Osteoblast (primary cell): ENCODE measurements around the gene DENND5A. TPM values are rescaled to one million over a fixed set of nuclear protein-coding genes. Genes with fewer than 3 reads are reported as not detected.
"Not testable (repeated sequence)": the region's sequence is repeated elsewhere in the genome, so short reads cannot be mapped to it uniquely, and the experiment has no call there.

Experiments used
- DNase-seq: peaks from one replicate; pipeline ENCODE4 v3.0.0; 2011; ENCODE audit warnings: low spot score, mixed read lengths; ENCODE audit not compliant: insufficient read length; ENCODE audit errors: missing footprints
- H2AFZ ChIP-seq: 2 replicates; pipeline ENCODE4 v1.6.0; 2011; ENCODE audit warnings: mild to moderate bottlenecking, low read length
- H3K27ac ChIP-seq: 2 replicates; pipeline ENCODE4 v1.5.1; 2011; ENCODE audit warnings: mild to moderate bottlenecking, low read depth, low read length, moderate library complexity
- H3K27me3 ChIP-seq: 2 replicates; pipeline ENCODE4 v1.6.0; 2012; ENCODE audit warnings: mild to moderate bottlenecking, control low read depth, inconsistent platforms, low read length, moderate library complexity; ENCODE audit not compliant: insufficient read depth
- H3K36me3 ChIP-seq: 2 replicates; pipeline ENCODE4 v1.5.1; 2011; ENCODE audit warnings: mild to moderate bottlenecking, low read length, control low read depth, moderate library complexity; ENCODE audit not compliant: insufficient read depth
- H3K4me1 ChIP-seq: 2 replicates; pipeline ENCODE4 v1.5.1; 2011; ENCODE audit warnings: mild to moderate bottlenecking, low read length, control low read depth, moderate library complexity; ENCODE audit not compliant: insufficient read depth
- H3K4me2 ChIP-seq: 2 replicates; pipeline ENCODE4 v1.6.0; 2011; ENCODE audit warnings: mild to moderate bottlenecking, low read length; ENCODE audit not compliant: insufficient read depth
- H3K4me3 ChIP-seq: fragments of 200-600 bp; sonication (generic); 3 replicates; pipeline ENCODE4 v1.5.1; 2012; ENCODE audit warnings: mild to moderate bottlenecking, low read length, inconsistent platforms; ENCODE audit not compliant: insufficient read depth
- H3K79me2 ChIP-seq: 2 replicates; pipeline ENCODE4 v1.6.0; 2012; ENCODE audit warnings: mild to moderate bottlenecking, low read length, control low read depth, inconsistent platforms; ENCODE audit not compliant: insufficient read depth
- H3K9me3 ChIP-seq: 2 replicates; pipeline ENCODE4 v1.5.1; 2011; ENCODE audit warnings: low read depth, low read length, control low read depth
- H4K20me1 ChIP-seq: 2 replicates; pipeline ENCODE4 v1.6.0; 2012; ENCODE audit warnings: mild to moderate bottlenecking, low read length, control low read depth; ENCODE audit not compliant: insufficient read depth
- total RNA-seq: library from RNA; depleted of rRNA; stranded (reverse); fragments of >200 nt; gene quantifications from 2 replicates; pipeline ENCODE4 v1.2.3, GENCODE V29; 2012
- TF ChIP-seq, protein P1 (sequence below): IDR thresholded peaks from 2 replicates; pipeline ENCODE4 v1.5.1; 2011; ENCODE audit warnings: mild to moderate bottlenecking, low read depth, low read length, moderate library complexity; ENCODE audit errors: extremely low read depth

The DENND5A gene
- total RNA-seq, 1 donor = 183 TPM

DNA sequence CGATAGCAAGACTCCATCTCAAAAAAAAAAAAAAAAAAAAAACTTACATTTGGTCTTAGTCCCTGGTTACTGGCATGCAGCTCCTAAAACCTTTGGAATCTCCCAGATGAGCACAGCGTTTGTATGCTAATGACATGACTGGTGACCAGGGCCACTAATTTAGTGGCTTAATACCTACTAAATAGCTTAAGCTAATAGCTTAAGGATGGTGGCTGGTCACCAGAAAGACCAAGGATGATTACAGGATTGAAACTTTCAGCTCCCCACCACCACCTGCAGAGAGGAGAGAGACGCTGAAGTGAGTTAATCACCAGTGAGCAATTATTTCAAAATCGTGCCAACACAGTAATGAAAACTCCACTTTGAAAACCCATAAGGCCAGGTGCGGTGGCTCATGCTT, 37.1 kb downstream of the DENND5A start:
- Histone ChIP-seq H3K4me3 (no peak overlapping the region), H2AFZ (no peak overlapping the region), H3K79me2 (peaks cover 97% of the 10 kb centered on the region), H3K4me2 (no peak overlapping the region), H3K9me3 (no peaks in the 10 kb centered on the region), H3K4me1 (peaks cover 14% of the 10 kb centered on the region), H3K27ac (no peak overlapping the region), H3K36me3 (no peaks in the 10 kb centered on the region), H4K20me1 (peaks cover 32% of the 10 kb centered on the region), H3K27me3 (no peaks in the 10 kb centered on the region)
- TF ChIP-seq, protein P1, sequence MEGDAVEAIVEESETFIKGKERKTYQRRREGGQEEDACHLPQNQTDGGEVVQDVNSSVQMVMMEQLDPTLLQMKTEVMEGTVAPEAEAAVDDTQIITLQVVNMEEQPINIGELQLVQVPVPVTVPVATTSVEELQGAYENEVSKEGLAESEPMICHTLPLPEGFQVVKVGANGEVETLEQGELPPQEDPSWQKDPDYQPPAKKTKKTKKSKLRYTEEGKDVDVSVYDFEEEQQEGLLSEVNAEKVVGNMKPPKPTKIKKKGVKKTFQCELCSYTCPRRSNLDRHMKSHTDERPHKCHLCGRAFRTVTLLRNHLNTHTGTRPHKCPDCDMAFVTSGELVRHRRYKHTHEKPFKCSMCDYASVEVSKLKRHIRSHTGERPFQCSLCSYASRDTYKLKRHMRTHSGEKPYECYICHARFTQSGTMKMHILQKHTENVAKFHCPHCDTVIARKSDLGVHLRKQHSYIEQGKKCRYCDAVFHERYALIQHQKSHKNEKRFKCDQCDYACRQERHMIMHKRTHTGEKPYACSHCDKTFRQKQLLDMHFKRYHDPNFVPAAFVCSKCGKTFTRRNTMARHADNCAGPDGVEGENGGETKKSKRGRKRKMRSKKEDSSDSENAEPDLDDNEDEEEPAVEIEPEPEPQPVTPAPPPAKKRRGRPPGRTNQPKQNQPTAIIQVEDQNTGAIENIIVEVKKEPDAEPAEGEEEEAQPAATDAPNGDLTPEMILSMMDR = no peak
- no peak for DNase-seq

DNA sequence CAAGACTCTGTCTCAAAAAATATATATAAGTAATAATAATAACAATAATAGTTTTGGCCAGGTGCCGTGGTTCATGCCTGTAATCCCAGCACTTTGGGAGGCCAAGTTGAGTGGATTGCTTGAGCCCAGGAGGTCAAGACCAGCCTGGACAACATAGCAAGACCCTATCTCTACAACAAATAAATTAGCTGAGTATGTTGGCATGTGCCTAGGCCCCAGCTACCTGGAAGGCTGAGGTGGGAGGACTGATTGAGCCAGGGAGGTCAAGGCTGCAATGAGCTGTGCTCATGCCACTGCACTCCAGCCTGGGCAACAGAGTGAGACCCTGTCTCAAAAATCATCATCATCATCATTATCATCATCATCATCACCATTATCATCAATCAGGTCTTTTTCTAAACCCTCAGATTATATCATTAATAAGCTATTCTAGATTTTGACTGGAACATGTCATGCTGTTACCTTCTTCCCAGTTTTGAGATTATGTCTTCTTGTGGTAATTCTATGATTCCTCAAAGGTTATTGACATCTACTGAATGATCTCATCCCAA, 39.3 kb downstream of the DENND5A start:
- no peak for DNase-seq
- H3K4me3 ChIP-seq = no peak overlapping the region
- H4K20me1 ChIP-seq = peaks cover 30% of the 10 kb centered on the region
- no peaks in the 10 kb centered on the region for H3K27me3 ChIP-seq
- peaks cover 8% of the 10 kb centered on the region for H3K4me1 ChIP-seq
- TF ChIP-seq, protein P1 = no peak
- H3K27ac ChIP-seq = no peak overlapping the region
- H3K79me2 ChIP-seq = peaks cover 98% of the 10 kb centered on the region
- no peaks in the 10 kb centered on the region for H3K36me3 ChIP-seq
- H3K4me2 ChIP-seq = no peak overlapping the region
- H3K9me3 ChIP-seq = no peaks in the 10 kb centered on the region
- no peak overlapping the region for H2AFZ ChIP-seq

DNA sequence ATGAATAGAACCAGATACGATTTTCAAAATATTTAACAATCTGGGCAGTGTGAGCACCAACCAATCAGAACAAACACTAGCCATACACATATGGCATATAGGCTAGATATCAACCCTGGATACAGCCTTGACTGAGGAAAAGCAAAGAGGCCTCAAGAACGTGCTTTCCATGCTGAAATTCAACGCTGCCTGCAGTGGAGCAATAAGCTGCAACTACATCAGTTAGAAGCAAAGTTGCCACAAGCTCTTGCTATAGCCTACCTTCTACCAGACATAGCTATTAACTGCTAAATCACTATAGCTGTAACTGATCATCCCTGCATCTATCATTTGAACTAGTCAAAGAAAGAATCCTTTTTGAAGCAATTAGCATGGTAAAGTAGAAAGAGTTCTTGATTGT, 42.5 kb downstream of the DENND5A start:
- H3K36me3 ChIP-seq = no peaks in the 10 kb centered on the region
- H3K79me2 ChIP-seq = peaks cover 95% of the 10 kb centered on the region
- peaks cover 23% of the 10 kb centered on the region for H4K20me1 ChIP-seq
- no peak overlapping the region for H2AFZ ChIP-seq
- TF ChIP-seq, protein P1 = no peak
- H3K4me1 ChIP-seq = peaks cover 14% of the 10 kb centered on the region
- no peak overlapping the region for H3K27ac ChIP-seq
- H3K27me3 ChIP-seq = no peaks in the 10 kb centered on the region
- no peak for DNase-seq
- no peak overlapping the region for H3K4me3 ChIP-seq
- H3K4me2 ChIP-seq = no peak overlapping the region
- H3K9me3 ChIP-seq = no peaks in the 10 kb centered on the region

DNA sequence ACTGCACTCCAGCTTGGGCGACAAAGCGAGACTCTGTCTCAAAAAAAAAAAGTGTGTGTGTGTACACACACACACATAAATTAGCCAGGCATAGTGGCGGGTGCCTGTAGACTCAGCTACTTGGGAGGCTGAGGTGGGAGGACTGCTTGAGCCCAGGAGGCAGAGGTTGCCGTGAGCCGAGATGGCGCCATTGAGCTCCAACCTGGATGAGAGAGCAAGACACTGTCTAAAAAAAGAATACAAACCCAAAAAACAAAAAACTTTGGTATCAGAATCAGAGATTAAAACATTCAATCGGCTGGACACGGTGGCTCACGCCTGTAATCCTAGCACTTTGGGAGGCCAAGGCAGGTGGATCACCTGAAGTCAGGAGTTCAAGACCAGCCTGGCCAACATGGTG, 44.3 kb downstream of the DENND5A start:
- not testable (repeated sequence) for H3K36me3 ChIP-seq, H3K4me3 ChIP-seq, H3K9me3 ChIP-seq, DNase-seq, H3K27ac ChIP-seq, H3K27me3 ChIP-seq, H2AFZ ChIP-seq, H3K4me2 ChIP-seq
- Histone ChIP-seq H3K79me2 (peaks cover 96% of the 10 kb centered on the region), H4K20me1 (peaks cover 16% of the 10 kb centered on the region), H3K4me1 (peaks cover 16% of the 10 kb centered on the region)
